HL-60 (cell line): ENCODE measurements around the gene PIP5K1C.

ENCODE experiments used
- DNase-seq, 2 experiments: peaks; one replicate each; pipeline ENCODE4 v3.0.0-alpha.2; 2010 to 2020; ENCODE audit warnings: low read depth in 1 of 2, low spot score in 1 of 2
- H3K27ac ChIP-seq: fragments of 250-450 bp; sonication (Bioruptor Pico); replicated peaks from 2 replicates; pipeline ENCODE4 v1.5.1; 2020; ENCODE audit warnings: mild to moderate bottlenecking, moderate library complexity
- H3K27me3 ChIP-seq: fragments of 250-450 bp; sonication (Bioruptor Pico); 2 replicates; pipeline ENCODE4 v1.5.1; 2021; ENCODE audit warnings: mild to moderate bottlenecking, moderate library complexity; ENCODE audit not compliant: insufficient read depth, poor library complexity, severe bottlenecking
- H3K4me3 ChIP-seq: replicated peaks from 2 replicates; pipeline ENCODE4 v1.5.1; 2011; ENCODE audit warnings: mild to moderate bottlenecking, control low read depth, low read length; ENCODE audit not compliant: insufficient read depth
- GABPA ChIP-seq: IDR thresholded peaks from 2 replicates; pipeline ENCODE4 v1.6.1; 2012; ENCODE audit warnings: low read depth
- POLR2AphosphoS5 ChIP-seq: IDR thresholded peaks from 2 replicates; pipeline ENCODE4 v1.6.1; 2012; ENCODE audit warnings: low read depth
- SPI1 ChIP-seq: IDR thresholded peaks from 2 replicates; pipeline ENCODE4 v1.6.1; 2012; ENCODE audit warnings: low read depth, mild to moderate bottlenecking, borderline replicate concordance
- TF ChIP-seq, protein P1 (sequence below): IDR thresholded peaks from 2 replicates; pipeline ENCODE4 v1.6.1; 2012; ENCODE audit warnings: low read depth; ENCODE audit not compliant: insufficient replicate concordance
- TF ChIP-seq, protein P2 (sequence below): IDR thresholded peaks from one replicate; pipeline ENCODE4 v1.5.1; 2011; ENCODE audit warnings: low read length, control low read depth, inconsistent platforms; ENCODE audit not compliant: insufficient read depth

PIP5K1C gene

DNA sequence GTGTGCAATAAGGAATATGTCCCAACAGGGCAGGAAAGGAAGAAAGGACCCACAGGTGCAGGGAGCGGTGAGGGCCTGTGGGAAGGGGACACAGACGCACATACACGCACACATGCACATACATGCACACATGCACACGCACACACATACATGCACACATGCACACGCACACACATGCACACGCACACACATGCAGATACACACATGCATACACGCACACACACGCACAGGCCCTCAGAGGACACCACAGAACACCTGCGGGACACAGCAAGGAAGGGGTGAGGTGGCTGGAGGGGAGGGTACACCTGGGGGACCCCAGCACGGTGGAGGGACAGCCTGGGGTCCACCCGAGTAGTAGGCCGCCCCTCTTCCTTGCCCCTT lies 12.9 kb downstream of the PIP5K1C start:
- no peak for TF ChIP-seq GABPA
- TF ChIP-seq, protein P1, sequence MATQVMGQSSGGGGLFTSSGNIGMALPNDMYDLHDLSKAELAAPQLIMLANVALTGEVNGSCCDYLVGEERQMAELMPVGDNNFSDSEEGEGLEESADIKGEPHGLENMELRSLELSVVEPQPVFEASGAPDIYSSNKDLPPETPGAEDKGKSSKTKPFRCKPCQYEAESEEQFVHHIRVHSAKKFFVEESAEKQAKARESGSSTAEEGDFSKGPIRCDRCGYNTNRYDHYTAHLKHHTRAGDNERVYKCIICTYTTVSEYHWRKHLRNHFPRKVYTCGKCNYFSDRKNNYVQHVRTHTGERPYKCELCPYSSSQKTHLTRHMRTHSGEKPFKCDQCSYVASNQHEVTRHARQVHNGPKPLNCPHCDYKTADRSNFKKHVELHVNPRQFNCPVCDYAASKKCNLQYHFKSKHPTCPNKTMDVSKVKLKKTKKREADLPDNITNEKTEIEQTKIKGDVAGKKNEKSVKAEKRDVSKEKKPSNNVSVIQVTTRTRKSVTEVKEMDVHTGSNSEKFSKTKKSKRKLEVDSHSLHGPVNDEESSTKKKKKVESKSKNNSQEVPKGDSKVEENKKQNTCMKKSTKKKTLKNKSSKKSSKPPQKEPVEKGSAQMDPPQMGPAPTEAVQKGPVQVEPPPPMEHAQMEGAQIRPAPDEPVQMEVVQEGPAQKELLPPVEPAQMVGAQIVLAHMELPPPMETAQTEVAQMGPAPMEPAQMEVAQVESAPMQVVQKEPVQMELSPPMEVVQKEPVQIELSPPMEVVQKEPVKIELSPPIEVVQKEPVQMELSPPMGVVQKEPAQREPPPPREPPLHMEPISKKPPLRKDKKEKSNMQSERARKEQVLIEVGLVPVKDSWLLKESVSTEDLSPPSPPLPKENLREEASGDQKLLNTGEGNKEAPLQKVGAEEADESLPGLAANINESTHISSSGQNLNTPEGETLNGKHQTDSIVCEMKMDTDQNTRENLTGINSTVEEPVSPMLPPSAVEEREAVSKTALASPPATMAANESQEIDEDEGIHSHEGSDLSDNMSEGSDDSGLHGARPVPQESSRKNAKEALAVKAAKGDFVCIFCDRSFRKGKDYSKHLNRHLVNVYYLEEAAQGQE: no peak
- TF ChIP-seq, protein P2, sequence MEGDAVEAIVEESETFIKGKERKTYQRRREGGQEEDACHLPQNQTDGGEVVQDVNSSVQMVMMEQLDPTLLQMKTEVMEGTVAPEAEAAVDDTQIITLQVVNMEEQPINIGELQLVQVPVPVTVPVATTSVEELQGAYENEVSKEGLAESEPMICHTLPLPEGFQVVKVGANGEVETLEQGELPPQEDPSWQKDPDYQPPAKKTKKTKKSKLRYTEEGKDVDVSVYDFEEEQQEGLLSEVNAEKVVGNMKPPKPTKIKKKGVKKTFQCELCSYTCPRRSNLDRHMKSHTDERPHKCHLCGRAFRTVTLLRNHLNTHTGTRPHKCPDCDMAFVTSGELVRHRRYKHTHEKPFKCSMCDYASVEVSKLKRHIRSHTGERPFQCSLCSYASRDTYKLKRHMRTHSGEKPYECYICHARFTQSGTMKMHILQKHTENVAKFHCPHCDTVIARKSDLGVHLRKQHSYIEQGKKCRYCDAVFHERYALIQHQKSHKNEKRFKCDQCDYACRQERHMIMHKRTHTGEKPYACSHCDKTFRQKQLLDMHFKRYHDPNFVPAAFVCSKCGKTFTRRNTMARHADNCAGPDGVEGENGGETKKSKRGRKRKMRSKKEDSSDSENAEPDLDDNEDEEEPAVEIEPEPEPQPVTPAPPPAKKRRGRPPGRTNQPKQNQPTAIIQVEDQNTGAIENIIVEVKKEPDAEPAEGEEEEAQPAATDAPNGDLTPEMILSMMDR: no peak
- TF ChIP-seq SPI1: no peak
- TF ChIP-seq POLR2AphosphoS5: no peak
- H3K4me3 ChIP-seq: no peak overlapping the region
- no peak for DNase-seq
- H3K27me3 ChIP-seq: no peaks in the 10 kb centered on the region
- no peak overlapping the region for H3K27ac ChIP-seq

DNA sequence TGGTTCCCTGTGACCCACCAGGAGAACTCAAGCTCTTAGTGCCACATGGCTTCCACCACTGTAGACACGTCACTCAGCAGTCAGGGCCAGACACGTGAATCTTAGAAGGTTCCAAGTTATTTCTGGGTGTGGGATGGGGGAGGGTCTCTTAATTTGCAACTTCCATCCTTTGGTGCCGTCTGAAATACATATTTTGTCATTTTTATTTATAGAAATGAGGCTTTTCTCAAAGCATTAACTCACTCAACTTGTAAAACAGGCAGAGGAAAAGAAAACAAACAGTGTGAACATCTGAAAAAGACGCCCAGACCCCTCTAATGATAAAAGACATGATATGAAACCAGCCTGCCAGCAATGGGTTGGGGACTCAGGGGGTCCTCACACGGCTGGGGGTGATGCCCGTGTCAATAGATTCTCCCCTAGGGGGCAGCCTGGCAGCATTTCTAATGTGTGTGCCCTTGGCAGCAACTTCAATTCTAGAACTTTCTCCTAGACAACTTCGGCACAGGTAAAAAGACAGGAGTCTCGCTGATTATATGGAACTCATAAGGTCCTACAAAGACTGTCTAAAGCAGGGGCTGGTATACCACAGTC lies 15.4 kb downstream of the PIP5K1C start:
- TF ChIP-seq GABPA (no peak), SPI1 (no peak), POLR2AphosphoS5 (no peak)
- TF ChIP-seq, protein P1: no peak
- TF ChIP-seq, protein P2: no peak
- no peak for DNase-seq
- no peaks in the 10 kb centered on the region for H3K27me3 ChIP-seq
- H3K4me3 ChIP-seq: no peak overlapping the region
- H3K27ac ChIP-seq: no peak overlapping the region

DNA sequence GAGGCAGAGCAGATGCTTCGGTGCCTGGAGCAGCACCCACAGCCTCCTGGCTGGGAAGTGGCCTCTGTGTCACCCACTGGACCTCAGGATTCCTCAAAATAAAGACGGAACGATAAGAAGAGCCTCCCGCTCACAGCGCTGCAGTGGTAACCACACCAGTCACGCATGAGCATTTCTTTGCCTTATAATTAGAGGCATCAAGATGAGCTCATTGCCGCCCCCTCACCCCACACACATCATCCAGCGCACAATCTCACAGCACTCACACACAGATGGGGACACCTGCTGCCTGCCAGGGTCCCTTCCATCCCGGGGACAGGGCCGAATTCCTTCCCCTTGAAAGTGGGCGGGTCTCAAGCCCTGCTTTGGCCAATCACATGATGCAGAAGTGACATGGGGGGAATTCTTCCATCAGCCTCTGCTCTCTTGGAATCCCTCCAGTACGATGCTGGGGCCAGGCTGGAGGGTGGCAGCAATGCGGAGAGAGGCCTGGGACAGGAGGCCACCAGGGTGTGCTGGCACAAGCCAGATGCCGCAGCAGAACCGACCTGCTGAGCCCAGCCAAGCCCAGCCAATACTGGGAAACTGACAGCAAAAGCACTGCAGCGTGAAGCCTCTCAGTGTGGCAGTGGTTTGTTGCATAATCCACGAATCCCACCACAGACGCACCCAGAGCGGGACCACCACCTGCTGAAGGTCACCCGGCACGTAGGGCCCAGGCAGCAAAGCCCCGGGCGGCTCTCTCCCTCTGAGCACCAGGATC lies 16.0 kb downstream of the PIP5K1C start:
- TF ChIP-seq, protein P1: no peak
- no peak for TF ChIP-seq POLR2AphosphoS5
- TF ChIP-seq GABPA: no peak
- TF ChIP-seq, protein P2: no peak
- no peak for TF ChIP-seq SPI1
- Histone ChIP-seq H3K27me3 (no peaks in the 10 kb centered on the region), H3K4me3 (no peak overlapping the region), H3K27ac (no peak overlapping the region)
- DNase-seq: no peak
